ENCODE data around the gene KRT27. TPM values are rescaled to one million over a fixed set of nuclear protein-coding genes. Genes with fewer than 3 reads are reported as not detected.

Gene KRT27
- total RNA-seq, 1 donor from 2014 or later = not detected

GRCh38 chr17:40778461-40778860 lies 3.9 kb downstream of the KRT27 start:
- H3K27me3 Mint-ChIP-seq (ENCODE audit: unreplicated experiment) = peaks cover 2% of the 10 kb centered on the region
- no peaks in the 10 kb centered on the region for H3K4me1 Mint-ChIP-seq (ENCODE audit: unreplicated experiment)
- DNase-seq (ENCODE audit: low spot score) = no peak
- no peaks in the 10 kb centered on the region for H3K36me3 Mint-ChIP-seq (ENCODE audit: low read depth, unreplicated experiment)
- no peak overlapping the region for H3K27ac Mint-ChIP-seq (ENCODE audit: unreplicated experiment)
- H3K9me3 Mint-ChIP-seq (ENCODE audit: unreplicated experiment) = no peaks in the 10 kb centered on the region
- no peak for TF ChIP-seq CTCF (IDR thresholded peaks at IDR 0.05; ENCODE audit: unreplicated experiment)
- H3K4me3 Mint-ChIP-seq (ENCODE audit: unreplicated experiment) = no peak overlapping the region

GRCh38 chr17:40777971-40778370 lies 4.4 kb downstream of the KRT27 start:
- H3K4me3 Mint-ChIP-seq (ENCODE audit: unreplicated experiment) = no peak overlapping the region
- no peaks in the 10 kb centered on the region for H3K4me1 Mint-ChIP-seq (ENCODE audit: unreplicated experiment)
- no peaks in the 10 kb centered on the region for H3K36me3 Mint-ChIP-seq (ENCODE audit: low read depth, unreplicated experiment)
- H3K27me3 Mint-ChIP-seq (ENCODE audit: unreplicated experiment) = peaks cover 2% of the 10 kb centered on the region
- DNase-seq (ENCODE audit: low spot score) = no peak
- TF ChIP-seq CTCF (IDR thresholded peaks at IDR 0.05; ENCODE audit: unreplicated experiment) = no peak
- H3K9me3 Mint-ChIP-seq (ENCODE audit: unreplicated experiment) = no peaks in the 10 kb centered on the region
- H3K27ac Mint-ChIP-seq (ENCODE audit: unreplicated experiment) = no peak overlapping the region

GRCh38 chr17:40777459-40777858 lies 4.9 kb downstream of the KRT27 start:
- peaks cover 2% of the 10 kb centered on the region for H3K27me3 Mint-ChIP-seq (ENCODE audit: unreplicated experiment)
- no peak for TF ChIP-seq CTCF (IDR thresholded peaks at IDR 0.05; ENCODE audit: unreplicated experiment)
- no peaks in the 10 kb centered on the region for H3K36me3 Mint-ChIP-seq (ENCODE audit: low read depth, unreplicated experiment)
- no peaks in the 10 kb centered on the region for H3K9me3 Mint-ChIP-seq (ENCODE audit: unreplicated experiment)
- no peak overlapping the region for H3K4me3 Mint-ChIP-seq (ENCODE audit: unreplicated experiment)
- DNase-seq (ENCODE audit: low spot score) = no peak
- no peaks in the 10 kb centered on the region for H3K4me1 Mint-ChIP-seq (ENCODE audit: unreplicated experiment)
- H3K27ac Mint-ChIP-seq (ENCODE audit: unreplicated experiment) = no peak overlapping the region

GRCh38 chr17:40775945-40776344 lies 6.4 kb downstream of the KRT27 start:
- no peaks in the 10 kb centered on the region for H3K36me3 Mint-ChIP-seq (ENCODE audit: low read depth, unreplicated experiment)
- no peak for TF ChIP-seq CTCF (IDR thresholded peaks at IDR 0.05; ENCODE audit: unreplicated experiment)
- H3K27me3 Mint-ChIP-seq (ENCODE audit: unreplicated experiment) = no peaks in the 10 kb centered on the region
- H3K27ac Mint-ChIP-seq (ENCODE audit: unreplicated experiment) = no peak overlapping the region
- H3K4me3 Mint-ChIP-seq (ENCODE audit: unreplicated experiment) = no peak overlapping the region
- no peak for DNase-seq (ENCODE audit: low spot score)
- no peaks in the 10 kb centered on the region for H3K9me3 Mint-ChIP-seq (ENCODE audit: unreplicated experiment)
- no peaks in the 10 kb centered on the region for H3K4me1 Mint-ChIP-seq (ENCODE audit: unreplicated experiment)

GRCh38 chr17:40772101-40772500 lies 10.2 kb downstream of the KRT27 start, which contains the start of gene KRT26:
TSS of gene KRT26 (minus strand) at chr17:40772201. CDS start at chr17:40772113, 88 bp downstream.
- no peak within 1 kb of the TSS for H3K27ac Mint-ChIP-seq (ENCODE audit: unreplicated experiment)
- DNase-seq (ENCODE audit: low spot score) = no peak
- H3K4me1 Mint-ChIP-seq (ENCODE audit: unreplicated experiment) = no peaks in the 10 kb centered on the region
- no peak for TF ChIP-seq CTCF (IDR thresholded peaks at IDR 0.05; ENCODE audit: unreplicated experiment)
- no peaks in the 10 kb centered on the region for H3K27me3 Mint-ChIP-seq (ENCODE audit: unreplicated experiment)
- H3K4me3 Mint-ChIP-seq (ENCODE audit: unreplicated experiment) = no peak within 1 kb of the TSS
- H3K9me3 Mint-ChIP-seq (ENCODE audit: unreplicated experiment) = no peaks in the 10 kb centered on the region
- H3K36me3 Mint-ChIP-seq (ENCODE audit: low read depth, unreplicated experiment) = no peaks in the 10 kb centered on the region

All from endothelial cell (in vitro differentiated cells).